ENCODE results near the gene FRMD7.

DNA sequence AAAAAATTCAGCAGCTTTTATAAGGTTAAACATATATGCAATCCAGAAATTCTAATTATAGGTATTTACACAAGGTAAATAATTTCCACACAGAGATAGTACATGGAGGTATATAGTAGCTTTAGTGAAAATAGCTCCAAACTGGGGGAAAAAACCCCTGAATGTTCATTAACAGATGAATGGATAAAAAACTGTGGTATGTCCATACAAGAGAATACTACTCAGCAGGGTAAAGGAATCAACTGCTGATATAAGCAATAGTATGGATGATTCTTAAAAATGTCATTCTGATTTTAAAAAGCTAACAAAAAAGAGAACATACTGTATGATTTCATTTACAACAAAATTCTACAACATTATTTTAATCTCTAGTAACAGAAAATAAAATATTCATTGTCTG, 37.2 kb upstream of the FRMD7 start:
- TF ChIP-seq EZH2 (IDR thresholded peaks at IDR 0.05) (no peak), POLR2AphosphoS5 (IDR thresholded peaks at IDR 0.05; ENCODE audit: borderline replicate concordance, low read depth, low read length) (no peak)

Data from SK-N-MC (cell line).